ENCODE measurements around the gene STAMBPL1. TPM values are rescaled to one million over a fixed set of nuclear protein-coding genes. Genes with fewer than 3 reads are reported as not detected.

The STAMBPL1 gene
- total and polyA plus RNA-seq, 2 donors (not counting 3 experiments of a cell fraction or from before 2014, with no cell fraction given), result 0.70 to 1.8 TPM

- H3K9me1 ChIP-seq (replicated peaks; ENCODE audit: control insufficient read depth, extremely low read depth, insufficient read depth, low read length), result no peaks in the 10 kb centered on the region
- ChIA-PET POLR2A (no interaction called here), CTCF (interaction anchor here (1.2 to 4.5 kb wide), 6 partner anchors 9 to 379 kb away, joined by 4 to 25 read pairs (median 12); no protein-coding TSS in a partner anchor)
- no peak overlapping the region for H3K4me3 ChIP-seq (replicated peaks in 1 of 3; ENCODE audit: insufficient read depth in 1 of 3, low read depth in 1 of 3, low read length in 3 of 3)
- BruUV-seq (replicated peaks), result no TSS peak
- H3K4me1 ChIP-seq (ENCODE audit: control insufficient read depth, extremely low read depth, insufficient read depth, low read length), result no peaks in the 10 kb centered on the region
- no peak overlapping the region for H2AFZ ChIP-seq (ENCODE audit: low read depth, low read length)
- no peaks in the 10 kb centered on the region for H3K79me2 ChIP-seq (ENCODE audit: control insufficient read depth, insufficient read depth, low read length)
- H3K4me2 ChIP-seq (ENCODE audit: insufficient read depth, low read length), result no peak overlapping the region
- dilution Hi-C loops (cut with MboI; ENCODE audit: extremely low pct_ligation_motif_present, low sequenced_read_pairs), result no loop called here
- no peaks in the 10 kb centered on the region for H4K20me1 ChIP-seq (replicated peaks; ENCODE audit: control insufficient read depth, extremely low read depth, insufficient read depth, low read length)
- H3K9me3 ChIP-seq (replicated peaks; ENCODE audit: control insufficient read depth, insufficient read depth, low read length), result no peaks in the 10 kb centered on the region
- FAIRE-seq, result no peak
- no peak for TF ChIP-seq EZH2 (IDR thresholded peaks at IDR 0.05; ENCODE audit: borderline replicate concordance, low read depth, low read length, severe bottlenecking)
- no peak for TF ChIP-seq MAX (IDR thresholded peaks at IDR 0.05; ENCODE audit: insufficient read depth, insufficient read length)
- no peak for TF ChIP-seq FOS (IDR thresholded peaks at IDR 0.05; ENCODE audit: borderline replicate concordance, insufficient read depth, low read length)
- no peak for TF ChIP-seq POLR2A (IDR thresholded peaks at IDR 0.05; ENCODE audit: low read depth, low read length)
- TF ChIP-seq POLR2AphosphoS5 (IDR thresholded peaks at IDR 0.05; ENCODE audit: insufficient read depth, low read depth, low read length), result no peak
- no peak for TF ChIP-seq MYC (IDR thresholded peaks at IDR 0.05; ENCODE audit: low read depth, low read length)
- no peak for TF ChIP-seq JUN (IDR thresholded peaks at IDR 0.05; ENCODE audit: borderline replicate concordance, insufficient read depth, insufficient read length, low read depth)
- no peak for TF ChIP-seq GATA2 (IDR thresholded peaks at IDR 0.05; ENCODE audit: insufficient read depth, insufficient read length, low read depth, low read length)
- no peak for TF ChIP-seq CTCF (IDR thresholded peaks at IDR 0.05; ENCODE audit: extremely low read depth in 1 of 2, insufficient read depth in 1 of 2, low read depth in 1 of 2, low read length in 2 of 2)
- intact Hi-C loops (cut with micrococcal nuclease), result no loop called here
- H3K27me3 ChIP-seq (ENCODE audit: control insufficient read depth in 2 of 2, insufficient read depth in 2 of 2, low read length in 2 of 2), result peaks cover 0 to 4% of the 10 kb centered on the region in 2 experiments
- no peak overlapping the region for H3K9ac ChIP-seq (replicated peaks; ENCODE audit: extremely low read depth, insufficient read depth, low read length)
- no peak overlapping the region for H3K27ac ChIP-seq (ENCODE audit: insufficient read depth, low read depth, low read length)
- H3K36me3 ChIP-seq (ENCODE audit: control insufficient read depth in 2 of 2, extremely low read depth in 1 of 2, insufficient read depth in 2 of 2, low read length in 2 of 2), result no peaks in the 10 kb centered on the region
- no peak for DNase-seq (ENCODE audit: low read depth, low spot score)
Measured at GRCh38 chr10:88943778-88944177, 63.7 kb downstream of the STAMBPL1 start.

Data from endothelial cell of umbilical vein (primary cell).